ENCODE measurements around the gene OPRD1. TPM values are rescaled to one million over a fixed set of nuclear protein-coding genes. Genes with fewer than 3 reads are reported as not detected.
"Not testable (repeated sequence)": the region's sequence is repeated elsewhere in the genome, so short reads cannot be mapped to it uniquely, and the experiment has no call there.

Gene OPRD1
- total RNA-seq, 1 donor from 2014 or later: not detected

DNA sequence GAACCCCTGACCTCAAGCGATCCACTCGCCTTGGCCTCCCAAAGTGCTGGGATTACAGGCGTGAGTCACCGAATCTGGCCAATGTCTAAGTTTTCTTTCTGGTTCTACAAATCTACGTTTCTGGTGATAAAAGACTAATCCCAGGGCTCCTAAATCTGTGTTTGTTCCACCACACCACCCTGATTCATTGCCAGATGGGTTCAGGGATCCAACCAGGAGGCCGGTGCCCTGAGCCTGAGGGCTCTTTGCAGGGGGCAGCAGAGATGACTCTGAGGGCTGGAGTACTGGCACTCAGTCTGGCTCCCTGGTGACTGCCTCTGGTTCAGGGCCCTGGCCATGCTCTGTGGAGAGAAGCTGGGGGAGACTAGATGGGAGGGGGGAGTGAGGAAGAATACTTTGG lies 10.5 kb upstream of the OPRD1 start:
- DNase-seq (ENCODE audit: low read depth in 2 of 2): no peak

DNA sequence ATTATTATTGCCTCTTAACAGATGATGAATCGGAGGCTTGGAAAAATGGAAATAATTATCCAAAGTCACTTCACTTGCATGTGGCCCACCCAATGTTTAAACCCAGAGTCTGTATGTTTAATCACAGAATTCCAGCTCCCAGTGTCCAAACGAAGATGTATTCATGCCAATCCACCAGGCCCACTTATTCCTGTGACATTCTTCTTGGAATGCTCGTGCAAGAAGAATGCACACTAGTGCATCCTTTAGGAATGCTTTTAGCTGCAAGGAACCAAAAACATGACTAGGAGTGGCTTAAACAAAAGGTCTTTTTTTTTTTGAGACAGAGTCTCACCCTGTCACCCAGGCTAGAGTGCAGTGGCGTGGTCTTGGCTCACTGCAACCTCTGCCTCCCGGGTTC lies 8.9 kb upstream of the OPRD1 start:
- no peak for DNase-seq (ENCODE audit: low read depth in 2 of 2)

DNA sequence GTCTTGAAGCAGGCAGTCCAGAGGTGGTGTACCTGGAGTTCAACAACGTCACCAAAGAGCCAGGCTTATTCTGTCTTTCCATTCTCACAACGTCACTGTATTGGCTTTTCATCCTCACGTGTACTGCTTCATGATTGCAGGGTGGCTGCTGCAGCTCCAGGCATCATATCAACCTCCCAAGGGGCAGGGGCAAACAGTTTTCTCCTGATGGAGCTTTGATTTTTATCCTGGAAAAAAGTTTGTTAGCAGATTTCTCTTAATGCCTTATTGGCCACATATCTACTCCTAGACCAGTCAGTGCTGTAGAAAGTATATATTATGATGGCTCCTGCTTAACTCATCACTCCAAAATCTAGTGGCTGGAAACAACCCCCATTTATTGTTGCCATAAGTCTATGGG lies 8.3 kb upstream of the OPRD1 start:
- no peak for DNase-seq (ENCODE audit: low read depth in 2 of 2)

DNA sequence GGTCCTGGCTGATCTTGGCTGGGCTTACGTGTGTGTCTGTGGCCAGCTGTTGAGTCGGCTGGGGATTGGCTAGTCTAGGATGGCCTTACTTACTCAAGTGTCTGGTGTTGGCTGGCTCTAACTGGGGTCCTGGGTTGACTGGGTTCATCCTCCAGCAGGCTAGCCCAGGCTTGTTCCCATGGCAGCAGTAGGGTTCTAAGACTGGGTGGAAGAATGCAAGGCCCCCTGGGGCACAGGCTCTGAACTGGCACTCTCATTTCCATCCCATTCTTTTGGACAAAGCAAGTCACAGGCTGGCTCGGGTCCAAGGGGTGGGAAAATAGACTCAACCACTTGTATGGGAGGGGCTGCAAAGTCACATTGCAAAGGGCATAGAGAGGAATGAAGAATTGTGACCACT lies 7.9 kb upstream of the OPRD1 start:
- no peak for DNase-seq (ENCODE audit: low read depth in 2 of 2)

DNA sequence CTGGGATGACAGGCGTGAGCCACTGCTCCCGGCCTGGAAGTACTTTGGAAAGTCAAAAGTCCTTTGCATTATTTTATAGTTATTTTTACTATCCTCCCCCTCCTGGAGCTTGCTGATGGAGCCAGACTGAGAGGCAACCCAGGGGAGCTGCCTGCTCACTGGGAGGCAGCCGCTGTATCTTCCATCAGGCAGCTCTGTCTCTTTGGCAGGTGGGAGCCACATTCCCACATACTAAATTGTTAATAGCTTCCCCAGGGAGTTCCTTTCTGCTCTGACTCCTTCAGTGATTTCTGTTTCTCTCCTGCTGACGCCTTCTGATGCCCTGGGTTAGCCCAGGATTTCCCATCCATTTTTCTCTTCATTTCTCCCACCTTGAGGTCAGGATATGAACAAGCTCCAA lies 4.9 kb upstream of the OPRD1 start:
- DNase-seq (ENCODE audit: low read depth in 2 of 2): no peak

DNA sequence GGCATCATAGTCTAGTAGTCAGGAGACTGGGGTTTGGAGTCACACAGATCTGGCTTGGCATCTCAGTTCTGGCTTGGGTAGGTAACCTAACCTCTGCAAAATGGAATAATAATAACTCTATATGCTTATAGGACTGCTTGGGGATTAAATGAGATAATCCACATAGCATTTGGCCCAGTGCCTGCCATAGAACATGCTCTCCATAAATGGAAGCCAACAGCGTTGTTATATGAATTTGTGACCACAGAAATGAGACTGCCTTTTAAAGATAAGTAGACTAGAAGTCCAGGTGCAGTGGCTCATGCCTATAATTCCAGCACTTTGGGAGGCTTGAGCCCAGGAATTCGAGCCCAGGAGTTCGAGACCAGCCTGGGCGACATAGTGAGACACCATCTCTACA lies 4.0 kb upstream of the OPRD1 start:
- no peak for DNase-seq (ENCODE audit: low read depth in 2 of 2)

DNA sequence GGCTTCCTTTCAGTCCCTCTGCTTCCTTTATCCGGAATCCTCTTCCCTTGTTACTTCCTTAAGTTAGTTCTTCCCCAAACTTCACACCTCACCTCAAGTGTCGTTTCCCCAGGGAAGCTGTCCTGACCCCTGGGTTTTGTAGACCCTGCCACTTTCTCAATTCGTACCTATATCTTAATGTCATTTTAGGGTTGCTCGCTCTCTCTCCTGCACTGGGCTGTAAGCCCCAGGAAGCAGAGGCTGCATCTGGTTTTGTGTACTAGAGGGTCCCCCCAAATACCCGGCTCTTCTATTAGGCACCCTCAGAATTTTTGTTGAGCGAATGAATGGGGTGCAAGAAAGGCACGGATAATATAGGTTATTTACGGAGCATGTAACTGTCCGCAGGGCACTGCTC lies 603 bp upstream of the OPRD1 start:
- no peak for DNase-seq (ENCODE audit: low read depth in 2 of 2)

DNA sequence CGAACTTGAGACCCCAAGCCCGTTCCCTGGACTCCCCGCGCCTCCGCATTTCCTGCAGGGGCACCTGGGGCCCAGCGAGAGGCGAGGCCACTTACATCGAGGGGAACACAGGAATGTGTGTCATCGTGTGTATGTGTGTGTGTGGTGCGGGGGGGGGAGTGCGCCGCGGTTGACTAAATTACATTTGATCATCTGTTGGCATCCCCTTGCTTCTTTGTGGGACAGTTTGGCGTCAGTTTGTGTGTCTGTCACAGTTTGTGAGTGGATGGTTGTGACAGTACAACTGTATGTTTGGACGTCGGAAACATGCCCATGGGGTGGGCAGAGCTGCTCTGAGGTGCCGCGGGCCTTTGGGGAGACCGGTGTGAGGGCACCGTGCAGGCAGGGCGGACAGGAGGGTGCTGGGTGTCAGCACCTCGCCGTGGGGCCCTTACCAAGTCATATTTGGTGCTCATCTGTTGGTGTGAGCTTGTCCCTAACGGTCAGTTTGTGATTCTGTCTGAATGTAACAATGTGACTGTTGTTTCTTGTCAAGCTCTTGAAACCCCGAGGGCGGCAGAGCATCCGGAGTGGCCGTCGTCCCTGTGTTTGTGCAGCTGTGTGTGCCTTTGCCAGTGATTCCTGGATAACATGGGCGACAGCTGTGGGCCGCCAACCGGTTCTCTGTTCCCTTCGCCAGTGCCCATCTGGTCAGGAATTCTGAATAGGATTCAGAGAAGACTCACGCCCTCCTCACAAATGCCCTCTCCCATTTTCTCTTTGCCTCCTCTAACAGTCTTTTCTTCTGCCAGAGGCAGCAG lies 899 bp downstream of the OPRD1 start:
- no peak for DNase-seq (ENCODE audit: low read depth in 2 of 2)

DNA sequence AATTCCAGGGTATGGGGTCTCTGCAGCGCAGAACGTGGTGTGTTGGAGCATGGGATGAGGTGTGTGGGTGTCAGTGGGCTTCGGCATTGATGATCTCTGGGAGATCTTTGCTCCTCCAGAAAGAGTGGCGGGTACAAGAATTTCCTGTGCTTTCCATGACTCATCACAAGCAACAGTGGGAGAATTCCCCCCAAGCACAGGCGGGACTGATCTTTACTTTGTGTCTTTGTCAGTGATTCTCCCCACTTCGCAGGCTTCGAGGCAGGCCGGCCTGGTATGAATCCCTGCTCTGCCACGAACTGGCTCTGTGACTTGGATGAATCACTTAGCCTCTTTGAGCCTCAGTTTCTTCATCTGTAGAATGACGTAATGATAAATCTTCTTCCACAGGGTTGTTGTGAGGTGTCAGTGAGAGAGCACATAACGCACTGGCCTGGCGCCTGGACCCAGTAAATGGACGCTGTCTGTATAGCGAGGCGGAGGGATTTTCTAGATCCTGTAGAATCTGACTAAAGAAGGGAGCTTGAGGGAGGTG lies 2.0 kb downstream of the OPRD1 start:
- no peak for DNase-seq (ENCODE audit: low read depth in 2 of 2)

DNA sequence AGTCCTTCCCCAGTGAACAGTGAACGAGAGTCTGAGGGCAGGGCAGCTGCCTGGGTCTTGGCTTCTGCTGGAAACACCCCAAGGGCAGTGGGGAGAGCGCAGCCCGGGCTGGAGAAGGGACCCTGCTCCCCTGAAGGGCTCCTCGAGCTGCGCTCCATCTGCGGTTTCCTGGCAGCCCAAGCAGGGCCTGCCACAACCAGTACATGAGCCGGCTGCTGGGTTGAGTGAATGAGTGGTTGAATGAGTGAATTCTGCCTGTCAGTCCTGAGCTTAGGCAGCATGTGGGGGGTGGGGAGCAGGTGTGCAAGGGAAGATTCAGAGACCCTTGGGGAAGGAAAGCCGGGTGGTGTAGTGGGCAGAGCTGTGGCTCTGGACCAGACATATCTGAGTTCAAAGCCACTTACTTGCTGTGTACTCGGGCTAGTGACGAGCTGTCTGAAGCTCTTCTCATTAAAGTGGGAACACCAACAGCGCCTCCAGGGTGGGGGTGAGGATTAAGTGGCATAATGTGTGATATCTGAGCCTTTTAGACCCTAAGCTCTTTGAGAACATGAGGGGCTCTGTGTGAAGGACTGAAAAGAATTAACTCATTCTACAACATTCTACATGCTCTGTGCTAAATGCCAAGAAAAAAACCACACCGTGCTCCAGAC lies 3.7 kb downstream of the OPRD1 start:
- no peak for DNase-seq (ENCODE audit: low read depth in 2 of 2)

DNA sequence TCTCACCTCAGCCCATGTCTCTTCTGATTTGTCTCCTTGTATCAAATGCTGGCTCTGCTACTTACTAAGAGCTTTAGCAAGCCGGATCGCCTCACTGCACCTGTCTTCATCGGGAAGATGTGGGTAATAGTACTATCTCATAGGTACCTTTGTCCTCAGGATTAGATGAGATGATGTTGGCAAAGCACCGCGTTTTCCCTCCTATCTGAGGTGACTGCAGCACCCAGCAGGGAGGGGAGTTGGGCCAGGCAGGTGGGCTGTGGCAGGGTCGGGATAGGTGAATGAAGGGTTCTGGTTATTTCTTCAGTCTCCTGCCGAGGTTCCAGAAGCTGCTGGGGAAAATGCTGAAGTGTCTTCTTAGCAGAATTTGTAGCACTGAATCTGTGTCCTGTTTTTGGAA lies 5.2 kb downstream of the OPRD1 start:
- DNase-seq (ENCODE audit: low read depth in 2 of 2): no peak

DNA sequence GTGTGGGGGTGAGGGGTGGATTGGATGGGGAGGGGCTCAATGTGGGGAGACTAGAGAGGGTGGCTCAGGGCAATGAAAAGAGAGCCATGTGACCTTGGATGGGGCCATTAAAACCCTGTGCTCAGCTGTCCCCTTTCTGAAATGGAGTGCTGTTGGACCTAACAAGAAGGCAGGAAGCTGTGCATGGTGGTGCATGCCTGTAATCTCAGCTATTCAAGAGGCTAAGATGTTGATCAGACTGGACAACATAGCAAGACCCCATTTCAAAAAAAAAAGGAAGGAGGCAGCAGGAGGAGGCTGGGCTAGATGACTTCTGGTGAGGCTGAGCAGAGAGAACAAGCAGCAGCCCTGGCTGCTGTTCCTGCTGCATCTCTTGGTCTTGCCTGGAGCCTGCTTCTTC lies 7.0 kb downstream of the OPRD1 start:
- DNase-seq (ENCODE audit: low read depth in 2 of 2): no peak

DNA sequence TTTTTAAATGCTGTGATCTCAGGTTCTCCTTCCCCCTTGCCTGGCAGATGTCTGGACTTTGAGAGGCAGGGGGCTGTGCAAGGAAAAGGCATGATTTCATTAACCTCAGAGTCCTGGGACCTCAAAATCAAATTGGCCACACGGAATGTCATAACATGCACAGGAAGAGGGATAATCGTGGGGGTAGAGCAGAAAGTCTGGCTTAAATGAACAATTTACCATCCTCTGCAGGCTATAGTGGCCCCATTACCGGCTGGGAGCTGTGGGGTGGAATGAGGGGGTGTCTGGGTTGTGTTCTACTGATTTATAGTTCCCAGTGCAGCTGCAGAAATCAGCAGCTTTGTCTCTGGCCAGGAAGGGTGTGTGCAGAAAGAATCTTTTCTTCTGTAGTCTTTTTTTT lies 10.8 kb downstream of the OPRD1 start:
- DNase-seq (ENCODE audit: low read depth in 2 of 2): no peak

DNA sequence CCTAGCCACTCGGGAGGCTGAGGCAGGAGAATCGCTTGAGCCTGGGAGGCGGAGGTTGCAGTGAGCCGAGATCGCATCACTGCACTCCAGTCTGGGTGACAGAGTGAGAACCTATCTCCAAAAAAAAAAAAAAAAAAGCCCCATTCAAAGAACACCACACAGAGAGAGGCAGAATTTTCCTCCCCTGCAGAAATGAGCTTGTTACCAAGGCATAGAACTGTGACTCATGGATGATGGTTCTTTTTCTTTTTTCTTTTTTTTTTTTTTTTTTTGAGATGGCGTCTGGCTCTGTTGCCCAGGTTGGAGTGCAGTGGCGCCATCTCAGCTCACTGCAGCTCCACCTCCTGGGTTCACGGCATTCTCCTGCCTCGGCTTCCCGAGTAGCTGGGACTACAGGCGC lies 12.1 kb downstream of the OPRD1 start:
- not testable (repeated sequence) for DNase-seq (ENCODE audit: low read depth in 2 of 2)

DNA sequence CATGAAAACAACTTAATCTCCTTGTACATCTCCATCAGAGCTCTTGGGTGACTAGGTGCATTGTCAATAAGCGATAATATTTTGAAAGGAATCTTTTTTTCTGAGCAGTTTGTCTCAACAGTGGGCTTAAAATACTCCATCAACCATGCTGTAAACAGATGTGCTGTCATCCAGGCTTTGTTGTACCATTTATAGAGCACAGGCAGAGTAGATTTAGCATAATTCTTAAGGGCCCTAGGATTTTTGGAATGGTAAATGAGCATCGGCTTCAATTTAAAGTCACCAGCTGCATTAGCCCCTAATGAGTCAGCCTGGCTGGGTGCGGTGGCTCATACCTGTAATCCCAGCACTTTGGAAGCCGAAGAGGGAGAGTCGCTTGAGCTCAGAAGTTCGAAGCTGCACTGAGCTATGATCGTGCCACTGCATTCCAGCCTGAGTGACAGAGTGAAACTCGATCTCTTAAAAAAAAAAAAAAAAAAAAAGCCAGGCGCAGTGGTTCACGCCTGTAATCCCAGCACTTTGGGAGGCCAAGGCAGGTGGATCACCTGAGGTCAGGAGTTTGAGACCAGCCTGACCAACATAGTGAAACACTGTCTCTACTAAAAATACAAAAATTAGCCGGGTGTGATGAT lies 16.4 kb downstream of the OPRD1 start:
- DNase-seq (ENCODE audit: low read depth in 2 of 2): not testable (repeated sequence)

DNA sequence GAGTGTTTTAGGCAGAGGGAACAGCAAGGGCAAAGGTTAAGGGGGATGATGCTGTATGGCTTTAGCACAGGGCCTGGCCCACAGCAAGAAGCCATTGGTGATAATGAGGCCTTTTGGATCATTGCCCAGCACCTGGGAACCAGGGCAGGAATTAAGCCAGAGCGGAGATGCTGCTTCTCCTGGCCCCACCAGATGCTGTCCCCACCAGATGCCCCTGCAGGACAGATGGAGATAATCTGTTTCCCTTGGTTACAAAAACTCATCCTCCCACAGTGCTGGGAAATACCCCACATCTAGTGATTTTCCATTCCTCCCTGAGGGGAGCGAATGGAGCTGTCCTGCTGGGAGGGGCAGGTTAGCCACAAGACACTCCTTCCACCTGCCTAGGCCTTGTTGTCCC lies 18.8 kb downstream of the OPRD1 start:
- no peak for DNase-seq (ENCODE audit: low read depth in 2 of 2)

DNA sequence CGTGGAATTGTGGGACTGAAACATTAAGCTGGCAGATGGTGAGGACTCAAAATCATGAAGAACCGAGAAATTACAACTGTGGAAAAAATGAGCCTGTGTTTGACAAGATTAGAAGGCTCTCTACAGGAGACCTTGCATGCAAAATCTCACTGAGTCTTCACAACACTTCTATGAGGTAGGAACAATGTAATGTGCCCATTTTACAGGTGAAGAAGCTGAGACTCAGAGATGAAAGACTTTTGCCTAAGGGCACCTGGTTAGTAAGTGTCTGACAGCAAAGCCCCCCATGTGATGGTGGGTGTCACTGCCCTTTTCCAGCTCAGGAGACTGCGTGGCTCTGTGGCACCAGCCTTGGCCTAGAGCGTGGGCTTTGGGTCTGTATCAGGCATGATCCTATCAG lies 21.0 kb downstream of the OPRD1 start:
- DNase-seq (ENCODE audit: low read depth in 2 of 2): no peak

DNA sequence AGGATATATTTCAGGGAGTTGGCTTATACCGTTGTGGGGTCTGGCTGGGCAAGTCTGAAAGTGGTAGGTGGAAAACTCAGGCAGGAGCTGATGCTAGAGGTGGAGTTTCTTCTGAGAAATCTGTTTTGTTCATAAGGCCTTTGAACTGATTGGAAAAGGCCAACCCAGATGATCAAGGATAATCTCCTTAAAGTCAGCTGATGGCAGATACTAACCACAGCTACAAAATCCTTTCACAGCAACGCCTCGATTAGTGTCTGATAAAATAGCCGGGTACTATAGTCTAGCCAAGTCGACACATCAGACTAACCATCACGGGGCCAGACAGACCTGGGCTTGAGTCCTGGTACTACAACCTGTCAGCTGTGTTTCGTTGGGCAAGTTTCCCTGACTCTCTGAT lies 21.4 kb downstream of the OPRD1 start:
- no peak for DNase-seq (ENCODE audit: low read depth in 2 of 2)

DNA sequence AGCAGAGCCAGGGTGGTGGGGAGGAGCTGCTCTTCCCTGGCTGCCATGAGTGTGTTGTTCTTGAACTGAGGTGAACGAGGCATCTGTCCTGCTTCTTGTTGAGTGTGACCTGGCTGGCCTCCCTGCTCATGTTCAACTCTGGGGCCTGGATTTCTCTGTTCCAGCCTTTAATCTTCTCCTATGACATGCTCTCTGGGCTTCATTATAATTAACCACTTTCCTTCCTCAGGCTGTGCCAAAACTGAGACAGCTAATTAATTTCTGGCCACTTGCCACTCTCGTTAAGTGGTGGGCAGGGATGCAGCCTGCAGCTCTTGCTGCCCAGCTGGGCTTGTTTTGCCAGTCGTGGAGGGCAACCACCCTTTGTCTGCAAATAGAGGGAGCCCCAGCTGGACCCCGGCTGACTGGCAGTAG lies 23.3 kb downstream of the OPRD1 start:
- no peak for DNase-seq (ENCODE audit: low read depth in 2 of 2)

DNA sequence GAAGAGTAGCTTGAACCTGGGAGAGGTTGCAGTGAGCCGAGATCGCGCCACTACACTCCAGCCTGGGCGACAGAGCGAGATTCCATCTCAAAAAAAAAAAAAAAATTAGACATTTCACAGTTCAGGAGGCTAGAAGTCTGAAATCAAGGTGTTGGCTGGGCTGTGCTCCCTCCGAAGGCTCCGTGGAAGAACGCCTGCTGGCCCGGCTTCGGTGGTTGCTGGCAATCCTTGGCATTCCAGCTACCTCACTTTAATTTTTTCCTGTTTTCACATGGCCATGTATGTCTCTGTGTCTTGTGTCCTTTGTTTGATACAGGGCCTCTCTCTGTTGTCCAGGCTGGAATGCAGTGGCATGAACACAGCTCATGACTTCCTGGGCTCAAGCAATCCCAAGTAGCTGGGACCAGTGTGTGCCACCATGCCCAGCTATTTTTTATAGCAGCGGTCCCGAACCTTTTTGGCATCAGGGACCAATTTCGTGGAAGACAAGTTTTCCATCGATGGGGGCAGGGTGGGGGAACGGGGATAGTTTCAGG lies 24.5 kb downstream of the OPRD1 start:
- no peak for DNase-seq (ENCODE audit: low read depth in 2 of 2)

DNA sequence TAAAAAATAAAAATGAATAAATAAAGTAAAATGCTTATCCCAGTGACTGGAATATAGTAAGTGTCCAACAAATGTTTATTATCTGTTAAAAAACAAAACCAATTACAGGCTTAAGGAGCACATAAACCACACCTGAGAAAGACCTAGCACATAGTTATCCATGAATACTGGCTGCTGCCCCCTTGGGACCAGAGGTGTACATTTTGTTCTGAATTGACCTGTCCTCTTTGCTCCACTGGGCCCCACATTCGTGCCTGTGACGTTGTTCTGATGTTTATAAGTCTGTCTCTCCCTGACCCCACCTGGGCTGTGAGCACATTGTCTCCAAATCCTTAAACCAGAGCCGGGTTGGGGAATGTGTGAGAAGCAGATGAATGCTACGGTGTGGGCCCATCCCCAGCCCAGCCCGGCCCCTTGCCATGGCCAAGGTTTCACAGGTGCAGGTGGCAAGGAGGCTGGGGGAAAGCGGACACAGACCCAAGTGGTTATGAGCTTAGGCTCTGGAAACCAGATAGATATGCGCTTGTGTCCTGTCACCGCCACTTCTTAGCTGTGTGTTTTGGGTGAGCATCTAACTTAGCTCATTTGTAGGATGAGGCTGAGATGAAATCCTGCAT lies 29.1 kb downstream of the OPRD1 start:
- DNase-seq (ENCODE audit: low read depth in 2 of 2): no peak

All from dermis microvascular lymphatic vessel endothelial cell (primary cell).